Measurements from ENCODE around the gene HGF. TPM values are rescaled to one million over a fixed set of nuclear protein-coding genes. Genes with fewer than 3 reads are reported as not detected.

The HGF gene
- total and polyA plus RNA-seq, 2 of the 8 experiments (the other 6 are each of a cell fraction or from before 2014, with no cell fraction given), result 0.05 to 0.60 TPM

GRCh38 chr7:81709836-81710235 lies 60.0 kb downstream of the HGF start:
- no peak overlapping the region for H2BK5ac ChIP-seq (ENCODE audit: low read depth, low read length)
- no peak overlapping the region for H3K27ac ChIP-seq (ENCODE audit: low read depth, low read length)
- H2BK20ac ChIP-seq (ENCODE audit: low read length), result no peak overlapping the region
- no peak overlapping the region for H3K14ac ChIP-seq (ENCODE audit: insufficient read length)
- H2BK15ac ChIP-seq (ENCODE audit: low read length), result no peak overlapping the region
- H4K20me1 ChIP-seq (replicated peaks in 1 of 2; ENCODE audit: control insufficient read depth in 1 of 2, insufficient read depth in 2 of 2, low read length in 2 of 2), result no peaks in the 10 kb centered on the region
- H3K56ac ChIP-seq (replicated peaks; ENCODE audit: insufficient read length, low read depth, low read length), result no peak overlapping the region
- H2BK12ac ChIP-seq (ENCODE audit: low read depth, low read length), result no peak overlapping the region
- H3K4me3 ChIP-seq (ENCODE audit: extremely low read depth in 1 of 4, insufficient read depth in 2 of 4, low read depth in 3 of 4, low read length in 4 of 4), result no peak overlapping the region
- H3K18ac ChIP-seq (ENCODE audit: extremely low read depth, low read length), result no peak overlapping the region
- no peaks in the 10 kb centered on the region for H3K4me1 ChIP-seq (replicated peaks in 1 of 4; ENCODE audit: control insufficient read depth in 3 of 4, insufficient read depth in 4 of 4, low read length in 3 of 4)
- no peak overlapping the region for H4K91ac ChIP-seq (replicated peaks; ENCODE audit: insufficient read length, low read length)
- no peak overlapping the region for H4K8ac ChIP-seq (ENCODE audit: extremely low read depth, insufficient read depth, low read length)
- H3K4me2 ChIP-seq (ENCODE audit: insufficient read depth in 1 of 2, low read depth in 2 of 2, low read length in 2 of 2), result no peak overlapping the region
- WGBS, 2 experiments (ENCODE audit: extremely low coverage in 1 of 2, insufficient coverage in 1 of 2, insufficient read length in 1 of 2, insufficient replicate concordance in 2 of 2, low coverage in 1 of 2, low lambda C conversion rate in 2 of 2, missing lambda C conversion rate in 1 of 2), result 93% methylated on average over 5 of the region's 5 CpGs; no CpG with 5 or more reads in 1 of the 2 experiments
- H3K36me3 ChIP-seq (ENCODE audit: control insufficient read depth in 2 of 4, insufficient read depth in 4 of 4, low read length in 3 of 4), result no peaks in the 10 kb centered on the region
- H3K9me3 ChIP-seq (ENCODE audit: insufficient read depth in 2 of 2, low read depth in 1 of 2, low read length in 1 of 2), result no peaks in the 10 kb centered on the region
- CTCF ChIA-PET (ENCODE audit: partially characterized antibody), result no interaction called here
- no peaks in the 10 kb centered on the region for H3K79me1 ChIP-seq (ENCODE audit: low read depth, low read length)
- no peak overlapping the region for H2AK5ac ChIP-seq (ENCODE audit: low read depth, low read length)
- TF ChIP-seq SRF (IDR thresholded peaks at IDR 0.05; ENCODE audit: low read depth, low read length) (no peak), SP2 (IDR thresholded peaks at IDR 0.05; ENCODE audit: low read length) (no peak), MAFK (IDR thresholded peaks at IDR 0.05; ENCODE audit: low read depth, low read length) (no peak)
- no peaks in the 10 kb centered on the region for H3K23me2 ChIP-seq (ENCODE audit: low read depth, low read length)
- no peak overlapping the region for H2BK120ac ChIP-seq (replicated peaks; ENCODE audit: low read depth, low read length)
- POLR2A ChIA-PET (ENCODE audit: partially characterized antibody), result no interaction called here
- H3K27me3 ChIP-seq (replicated peaks in 1 of 4; ENCODE audit: control insufficient read depth in 3 of 4, extremely low read depth in 1 of 4, insufficient read depth in 3 of 4, low read length in 3 of 4), result no peaks in the 10 kb centered on the region
- no peak overlapping the region for H3K4ac ChIP-seq (replicated peaks; ENCODE audit: insufficient read length, low read depth, low read length)
- H4K5ac ChIP-seq (ENCODE audit: insufficient read length, low read depth, low read length), result no peak overlapping the region
- DNase-seq (ENCODE audit: low read depth in 1 of 2, low spot score in 2 of 2) (no peak), FAIRE-seq (no peak)
- H3K9ac ChIP-seq (replicated peaks in 1 of 4; ENCODE audit: extremely low read depth in 1 of 4, low read depth in 3 of 4, low read length in 3 of 4), result no peak overlapping the region
- H3K23ac ChIP-seq (ENCODE audit: insufficient read length), result no peak overlapping the region
- no peaks in the 10 kb centered on the region for H3K79me2 ChIP-seq (ENCODE audit: control insufficient read depth in 1 of 2, insufficient read depth in 2 of 2, low read length in 2 of 2)
- no peak overlapping the region for H2AFZ ChIP-seq (ENCODE audit: low read length)
